Measurements from ENCODE around the gene GPRIN2.
A peak's percentile ranks its signal among the peaks of the same experiment; 100 is the strongest.

Gene GPRIN2

DNA sequence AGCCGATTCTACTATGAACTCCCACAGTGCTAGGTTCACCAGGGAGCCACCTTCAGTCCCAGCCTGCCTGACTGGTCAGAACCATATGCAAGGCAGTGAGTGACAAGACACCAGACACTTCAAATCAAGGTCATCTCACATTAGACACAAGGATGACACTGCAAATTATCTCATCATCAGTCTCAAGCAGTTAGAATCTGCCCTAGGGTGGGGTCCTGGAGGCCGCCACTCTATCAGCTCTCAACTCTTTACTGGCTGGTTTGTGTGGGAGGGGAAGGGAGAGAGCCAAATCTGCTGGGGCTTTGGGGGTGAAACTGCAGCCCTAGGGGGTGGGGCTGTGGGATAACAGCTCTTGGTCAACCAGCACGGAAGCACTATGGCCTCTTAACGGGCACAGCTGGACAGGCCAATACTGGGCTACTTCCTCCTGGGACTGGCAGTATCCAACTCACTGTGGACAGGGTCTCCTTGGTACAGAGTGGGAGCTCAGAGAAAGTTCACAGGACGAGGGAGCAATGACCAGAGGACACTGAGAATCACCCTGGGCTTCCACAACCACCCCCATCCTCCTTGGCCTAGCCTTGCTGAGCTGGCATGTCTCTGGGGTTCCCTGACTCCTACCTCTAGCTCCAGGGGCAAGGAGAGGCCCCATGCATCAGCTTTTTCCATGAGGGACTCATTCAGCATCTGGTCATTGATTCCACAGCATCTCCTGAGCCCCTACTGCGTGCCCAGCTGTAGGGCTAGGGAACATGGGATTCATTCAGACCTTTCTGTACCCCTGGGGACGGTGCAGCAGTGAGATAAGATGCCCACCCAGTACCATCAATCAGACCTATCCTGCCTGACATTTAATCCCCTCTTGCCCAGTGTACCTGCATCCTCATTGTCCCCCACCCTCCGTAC, 5.4 kb downstream of the GPRIN2 start:
- peak overlapping the region; percentile 73 for H3K27ac ChIP-seq
- TF ChIP-seq, protein P1, sequence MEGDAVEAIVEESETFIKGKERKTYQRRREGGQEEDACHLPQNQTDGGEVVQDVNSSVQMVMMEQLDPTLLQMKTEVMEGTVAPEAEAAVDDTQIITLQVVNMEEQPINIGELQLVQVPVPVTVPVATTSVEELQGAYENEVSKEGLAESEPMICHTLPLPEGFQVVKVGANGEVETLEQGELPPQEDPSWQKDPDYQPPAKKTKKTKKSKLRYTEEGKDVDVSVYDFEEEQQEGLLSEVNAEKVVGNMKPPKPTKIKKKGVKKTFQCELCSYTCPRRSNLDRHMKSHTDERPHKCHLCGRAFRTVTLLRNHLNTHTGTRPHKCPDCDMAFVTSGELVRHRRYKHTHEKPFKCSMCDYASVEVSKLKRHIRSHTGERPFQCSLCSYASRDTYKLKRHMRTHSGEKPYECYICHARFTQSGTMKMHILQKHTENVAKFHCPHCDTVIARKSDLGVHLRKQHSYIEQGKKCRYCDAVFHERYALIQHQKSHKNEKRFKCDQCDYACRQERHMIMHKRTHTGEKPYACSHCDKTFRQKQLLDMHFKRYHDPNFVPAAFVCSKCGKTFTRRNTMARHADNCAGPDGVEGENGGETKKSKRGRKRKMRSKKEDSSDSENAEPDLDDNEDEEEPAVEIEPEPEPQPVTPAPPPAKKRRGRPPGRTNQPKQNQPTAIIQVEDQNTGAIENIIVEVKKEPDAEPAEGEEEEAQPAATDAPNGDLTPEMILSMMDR (conservative IDR thresholded peaks at IDR 0.05), result no peak
- no peak for TF ChIP-seq ZFX (IDR thresholded peaks at IDR 0.05)

DNA sequence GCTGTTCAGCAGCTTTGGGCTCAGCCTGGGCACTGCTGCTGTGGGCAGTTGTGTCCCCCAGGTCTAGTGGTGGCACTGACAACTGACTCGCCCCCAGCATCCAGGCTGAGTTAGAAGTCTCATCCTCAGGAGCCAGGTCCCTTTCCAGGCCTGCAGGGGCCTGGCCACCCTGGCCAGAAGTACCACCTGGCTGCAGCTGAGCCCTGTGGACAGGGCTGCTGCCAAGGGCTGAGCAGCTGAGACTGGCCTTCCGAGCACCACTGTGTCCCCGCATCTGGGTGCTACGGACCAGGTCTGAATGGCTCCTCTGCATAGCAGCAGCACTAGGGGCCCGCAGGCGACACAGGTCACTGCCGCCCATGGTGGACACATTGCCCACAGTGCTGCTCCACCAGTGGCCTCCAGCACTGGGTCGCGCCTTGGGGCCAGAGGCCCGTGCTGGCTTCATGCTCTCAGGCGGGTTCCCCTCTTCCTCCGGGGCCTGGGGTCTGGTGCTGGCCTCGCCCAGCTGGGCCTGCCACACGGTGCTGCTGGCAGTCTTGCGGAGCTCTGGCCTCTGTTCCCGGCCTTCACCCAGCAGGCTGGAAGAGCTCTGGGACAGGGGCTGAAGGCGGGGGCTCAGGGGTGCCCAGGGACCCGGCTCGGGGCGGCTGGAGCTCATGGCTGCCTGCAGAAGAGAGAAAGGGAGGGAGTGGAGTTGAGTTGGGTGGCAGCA, 6.2 kb downstream of the GPRIN2 start:
- H3K27ac ChIP-seq, result no peak overlapping the region
- TF ChIP-seq, protein P1 (conservative IDR thresholded peaks at IDR 0.05), result no peak
- TF ChIP-seq ZFX (IDR thresholded peaks at IDR 0.05), result no peak

DNA sequence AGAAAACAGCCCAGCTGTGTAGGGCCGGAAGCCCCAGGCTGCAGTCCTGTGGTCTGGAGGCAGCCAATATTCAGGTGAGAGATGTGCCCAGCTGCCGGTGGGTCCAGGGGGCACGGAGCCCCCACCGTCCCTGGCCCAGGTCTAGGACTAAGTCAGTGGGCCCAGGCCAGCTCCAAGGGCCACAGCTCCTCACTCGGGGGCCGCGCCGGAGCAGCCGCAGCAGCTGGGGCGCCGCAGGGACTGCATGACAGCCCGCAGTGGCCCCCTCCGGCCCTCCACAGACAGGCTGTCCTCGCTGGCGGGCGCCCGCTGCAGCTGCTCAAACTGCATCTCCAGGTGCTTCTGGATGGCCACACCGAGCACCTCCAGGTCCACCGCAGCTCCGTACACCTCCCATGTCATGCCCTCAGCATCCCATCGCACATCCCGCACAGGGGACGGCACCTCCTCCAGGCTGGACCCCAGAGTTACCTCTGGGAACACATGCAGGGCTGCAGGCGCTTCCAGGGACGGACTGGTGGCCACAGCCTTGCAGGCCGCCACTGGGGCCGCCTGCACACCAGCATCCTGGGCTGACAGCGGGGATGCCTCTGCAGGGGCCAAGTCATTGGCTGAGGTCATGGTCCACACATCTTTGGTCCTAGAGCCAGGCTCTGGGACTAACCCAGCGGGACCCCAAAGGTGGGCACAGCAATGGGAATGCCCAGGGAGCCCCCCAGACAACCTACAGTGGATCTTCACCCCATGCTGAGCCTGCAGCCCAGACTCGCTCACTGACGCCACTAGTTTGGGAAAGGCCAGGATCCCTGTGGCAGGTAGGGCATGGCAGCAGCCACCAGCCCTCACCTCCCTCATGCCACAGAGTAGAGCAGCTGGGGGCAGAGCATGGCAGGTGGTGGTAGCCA, 7.0 kb downstream of the GPRIN2 start:
- H3K27ac ChIP-seq, result no peak overlapping the region
- TF ChIP-seq ZFX (IDR thresholded peaks at IDR 0.05), result no peak
- TF ChIP-seq, protein P1 (conservative IDR thresholded peaks at IDR 0.05), result no peak

DNA sequence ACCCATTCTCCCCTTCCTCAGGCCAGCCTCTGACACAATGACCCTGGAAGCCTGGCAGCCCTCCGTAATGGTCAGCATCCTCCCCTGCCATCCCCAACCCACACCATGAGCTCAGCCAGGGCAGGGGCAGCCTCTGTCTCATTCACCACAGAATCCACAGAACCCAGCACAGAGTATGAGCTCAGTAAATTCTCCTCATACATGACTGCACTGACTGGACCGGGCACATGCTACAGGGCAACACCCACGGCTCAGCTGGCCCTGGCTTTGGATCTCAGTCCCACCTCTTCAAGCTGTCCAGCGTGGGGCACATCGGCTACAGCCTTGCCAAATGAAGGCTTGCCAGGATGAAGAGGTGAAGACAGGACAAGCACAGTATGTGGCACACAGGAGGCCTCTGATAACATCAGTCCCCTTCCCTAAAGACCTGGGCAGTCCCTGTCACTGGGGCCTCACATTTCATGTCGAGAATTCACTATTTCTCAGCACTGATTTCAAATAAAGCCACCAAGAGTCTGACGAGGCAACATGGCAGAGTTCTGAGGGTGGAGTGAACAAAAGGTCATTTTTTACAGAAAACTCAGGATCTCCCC, 7.9 kb downstream of the GPRIN2 start:
- no peak overlapping the region for H3K27ac ChIP-seq
- TF ChIP-seq, protein P1 (conservative IDR thresholded peaks at IDR 0.05), result no peak
- no peak for TF ChIP-seq ZFX (IDR thresholded peaks at IDR 0.05)

DNA sequence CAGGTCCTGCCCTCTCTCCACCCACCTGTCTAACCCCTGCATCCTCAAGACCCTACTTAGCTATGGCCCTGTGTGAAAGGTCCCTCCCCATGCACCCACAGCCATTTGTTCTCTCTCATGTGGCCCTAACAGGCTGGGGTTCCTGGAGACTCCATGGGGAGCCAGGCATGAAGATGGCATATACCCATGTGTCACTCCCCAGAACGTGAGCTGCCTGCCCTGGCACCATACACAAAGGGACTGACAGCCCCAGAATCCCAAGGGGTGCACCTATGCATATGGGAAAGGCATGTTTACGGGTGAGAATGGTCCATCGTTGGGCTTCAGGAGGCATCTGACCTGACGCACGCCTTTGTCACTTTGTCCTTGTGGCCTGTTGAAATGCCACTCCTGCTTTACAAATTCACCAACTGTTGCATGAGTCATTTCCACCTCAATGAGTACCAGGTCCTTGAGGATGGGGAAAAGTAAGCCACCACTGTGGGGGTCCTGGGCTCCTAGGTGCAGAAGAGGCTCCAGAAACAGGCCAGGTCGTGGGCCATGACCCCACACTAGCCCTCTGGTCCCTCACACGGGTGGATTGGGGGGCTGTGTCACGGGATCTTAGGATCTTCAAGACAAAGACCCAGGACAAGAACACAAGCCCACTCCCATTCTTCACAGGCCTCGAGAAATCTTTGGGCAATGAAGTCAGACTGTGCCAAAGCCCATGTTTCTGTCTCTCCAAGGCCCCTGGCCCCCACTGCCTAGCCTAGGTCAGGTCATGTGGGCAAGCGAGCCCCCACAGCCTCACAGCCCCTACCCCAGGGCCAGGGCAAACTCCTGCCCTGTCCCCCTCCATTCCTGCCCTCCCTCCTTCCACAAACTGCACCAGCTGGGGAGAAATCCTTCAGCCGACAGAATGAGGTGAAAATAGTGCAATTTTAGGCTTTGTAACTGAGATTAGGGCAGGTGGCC, 8.6 kb downstream of the GPRIN2 start:
- TF ChIP-seq, protein P1 (conservative IDR thresholded peaks at IDR 0.05), result no peak
- TF ChIP-seq ZFX (IDR thresholded peaks at IDR 0.05), result no peak

More for the DNA sequence above, 8.6 kb downstream of the GPRIN2 start:
- no peak overlapping the region for H3K27ac ChIP-seq

Measured in C4-2B (cell line).